MG63 (cell line): ENCODE measurements around the gene FANCL. TPM values are rescaled to one million over a fixed set of nuclear protein-coding genes. Genes with fewer than 3 reads are reported as not detected.
"Not testable (repeated sequence)": the region's sequence is repeated elsewhere in the genome, so short reads cannot be mapped to it uniquely, and the experiment has no call there.

Source experiments
- DNase-seq: peaks from one replicate; pipeline ENCODE4 v3.0.0-alpha.2; 2020
- H3K27me3 ChIP-seq: fragments of 250-450 bp; sonication (Bioruptor Pico); 2 replicates; pipeline ENCODE4 v1.5.1; 2020; ENCODE audit warnings: mild to moderate bottlenecking, moderate library complexity
- H3K36me3 ChIP-seq: fragments of 250-450 bp; sonication (Bioruptor Pico); 2 replicates; pipeline ENCODE4 v1.5.1; 2020; ENCODE audit warnings: mild to moderate bottlenecking, moderate library complexity
- H3K4me3 ChIP-seq: fragments of 250-450 bp; sonication (Bioruptor Pico); 2 replicates; pipeline ENCODE4 v1.5.1; 2020; ENCODE audit warnings: mild to moderate bottlenecking, moderate library complexity
- H3K9me3 ChIP-seq: fragments of 250-450 bp; sonication (Bioruptor Pico); 2 replicates; pipeline ENCODE4 v1.5.1; 2020; ENCODE audit warnings: mild to moderate bottlenecking, moderate library complexity
- total RNA-seq: library from RNA; depleted of rRNA; stranded (reverse); fragments of >200 nt; shearing (Covaris generic); gene quantifications from 2 replicates; pipeline ENCODE4 v1.2.3, GENCODE V29; 2014; ENCODE audit warnings: low replicate concordance

Gene FANCL
- total RNA-seq, 1 experiment from 2014 or later, result 21.4 TPM

DNA sequence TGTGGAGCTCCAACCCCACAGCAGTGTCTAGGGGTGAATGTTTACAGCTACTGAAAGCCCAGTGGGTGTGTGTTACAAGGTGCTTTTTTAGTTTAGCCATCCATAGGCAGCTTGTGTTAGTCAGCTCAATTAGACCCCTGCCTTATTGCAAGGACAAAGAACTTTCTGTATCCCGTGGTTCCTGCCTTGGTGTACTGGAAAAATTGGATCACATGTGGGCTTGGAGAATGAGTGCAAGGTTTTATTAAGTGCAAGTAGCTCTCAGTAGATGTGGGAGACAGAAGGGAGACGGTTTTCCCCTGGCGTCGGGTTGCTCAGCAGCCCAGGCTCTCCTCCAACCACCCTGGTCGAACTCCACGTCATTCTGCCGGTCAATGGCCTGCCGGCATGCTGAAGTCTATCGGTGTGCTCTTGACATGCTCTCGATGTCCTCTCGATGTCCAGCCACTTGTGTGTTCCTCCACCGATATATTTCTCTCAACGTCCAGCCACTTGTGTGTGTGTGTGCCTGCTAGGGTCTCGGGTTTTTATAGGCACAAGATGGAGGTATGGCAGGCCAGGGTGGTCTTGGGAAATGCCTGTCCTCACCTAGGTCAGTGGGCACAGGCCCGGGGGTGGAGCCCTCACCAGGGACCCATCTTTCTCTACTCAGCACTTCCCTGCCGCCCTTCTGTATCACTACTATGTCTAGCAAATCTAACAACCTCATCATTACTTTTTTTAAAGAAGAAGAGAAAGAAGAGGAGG is 13.8 kb downstream of the FANCL start:
- DNase-seq, result no peak
- H3K27me3 ChIP-seq, result no peaks in the 10 kb centered on the region
- no peak overlapping the region for H3K4me3 ChIP-seq
- no peaks in the 10 kb centered on the region for H3K9me3 ChIP-seq
- H3K36me3 ChIP-seq, result peaks cover 4% of the 10 kb centered on the region; the same call in 1 of the 2 replicates

DNA sequence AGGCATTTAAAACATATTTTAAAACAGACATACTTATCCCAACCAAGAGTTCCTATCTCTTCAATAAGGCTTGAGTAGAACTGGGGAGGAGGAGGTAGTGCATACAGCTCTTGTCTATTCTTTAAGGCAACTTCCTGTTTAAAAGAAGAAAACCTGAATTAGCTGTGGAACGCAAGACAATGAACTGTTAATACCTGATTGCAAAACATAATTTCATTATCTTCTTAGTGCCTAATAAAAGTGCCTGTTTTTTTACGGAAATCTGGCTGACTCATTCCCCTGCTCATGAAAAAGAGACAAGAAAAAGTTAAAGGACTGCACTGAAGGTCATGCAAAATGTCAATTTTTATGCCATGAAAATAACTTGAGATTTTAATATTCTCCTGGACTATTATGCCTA is 19.2 kb downstream of the FANCL start:
- H3K36me3 ChIP-seq, result peaks cover 18% of the 10 kb centered on the region
- no peak overlapping the region for H3K4me3 ChIP-seq
- H3K27me3 ChIP-seq, result no peaks in the 10 kb centered on the region
- no peaks in the 10 kb centered on the region for H3K9me3 ChIP-seq
- no peak for DNase-seq

DNA sequence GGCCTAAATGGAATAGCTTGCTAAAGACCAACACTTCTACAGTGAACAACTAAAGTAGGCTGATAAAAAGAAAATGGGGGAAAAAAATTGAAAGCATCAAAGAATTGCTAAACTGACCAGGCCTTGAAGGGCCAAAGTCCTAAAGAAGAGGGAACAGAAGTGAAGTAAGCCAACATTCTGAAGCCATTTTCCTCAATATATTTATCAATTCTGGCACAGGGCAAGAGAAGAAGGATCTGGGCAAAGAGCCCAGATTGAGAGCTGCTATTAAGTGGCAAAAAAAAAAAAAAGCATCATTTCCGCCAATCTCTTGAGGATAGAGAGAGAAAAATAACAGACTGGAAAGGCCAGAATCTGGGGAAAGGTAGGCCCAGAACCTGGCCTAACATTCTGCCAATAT is 25.7 kb downstream of the FANCL start:
- Histone ChIP-seq H3K27me3 (no peaks in the 10 kb centered on the region), H3K4me3 (no peak overlapping the region), H3K36me3 (peaks cover 62% of the 10 kb centered on the region), H3K9me3 (peaks cover 3% of the 10 kb centered on the region; the same call in 1 of the 2 replicates)
- DNase-seq, result no peak

DNA sequence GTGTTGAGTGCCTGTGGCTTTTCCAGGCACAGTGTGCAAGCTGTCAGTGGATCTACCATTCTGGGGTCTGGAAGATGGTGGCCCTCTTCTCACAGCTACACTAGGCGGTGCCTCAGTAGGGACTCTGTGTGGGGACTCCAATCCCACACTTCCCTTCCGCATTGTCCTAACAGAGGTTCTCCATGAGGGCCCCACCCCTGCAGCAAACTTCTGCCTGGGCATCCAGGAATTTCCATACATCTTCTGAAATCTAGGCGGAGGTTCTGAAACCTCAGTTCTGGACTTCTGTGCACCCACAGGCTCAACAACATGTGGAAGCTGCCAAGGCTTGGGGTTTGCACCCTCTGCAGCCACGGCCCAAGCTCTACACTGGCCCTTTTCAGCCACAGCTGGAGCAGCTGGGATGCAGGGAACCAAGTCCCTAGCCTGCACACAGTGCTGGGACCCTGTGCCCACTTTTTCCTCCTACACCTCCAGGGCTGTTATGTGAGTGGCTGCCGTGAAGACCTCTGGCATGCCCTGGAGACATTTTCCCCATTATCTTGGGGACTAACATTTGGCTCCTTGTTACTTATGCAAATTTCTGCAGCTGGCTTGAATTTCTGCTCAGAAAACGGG is 30.1 kb downstream of the FANCL start:
- H3K9me3 ChIP-seq, H3K27me3 ChIP-seq, DNase-seq, H3K4me3 ChIP-seq: not testable (repeated sequence)
- peaks cover 49% of the 10 kb centered on the region for H3K36me3 ChIP-seq

DNA sequence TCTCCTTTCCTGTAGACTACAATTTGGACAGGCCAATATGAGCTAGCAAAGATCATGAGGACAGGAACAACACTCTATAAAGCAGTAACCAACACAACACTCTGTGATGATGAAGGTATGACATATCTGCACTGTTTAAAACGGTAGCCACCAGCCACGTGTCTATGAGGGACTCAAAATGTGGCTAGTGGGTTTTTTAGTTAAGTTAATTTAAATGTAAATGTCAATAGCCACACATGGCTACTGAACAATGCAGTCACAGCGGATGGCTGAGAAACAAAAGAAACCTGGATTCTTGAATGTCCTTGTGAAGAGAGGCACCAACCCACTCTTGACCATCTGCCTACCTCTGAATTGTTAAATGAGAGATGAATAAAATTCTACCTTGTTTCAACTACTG is 33.9 kb downstream of the FANCL start:
- no peak for DNase-seq

DNA sequence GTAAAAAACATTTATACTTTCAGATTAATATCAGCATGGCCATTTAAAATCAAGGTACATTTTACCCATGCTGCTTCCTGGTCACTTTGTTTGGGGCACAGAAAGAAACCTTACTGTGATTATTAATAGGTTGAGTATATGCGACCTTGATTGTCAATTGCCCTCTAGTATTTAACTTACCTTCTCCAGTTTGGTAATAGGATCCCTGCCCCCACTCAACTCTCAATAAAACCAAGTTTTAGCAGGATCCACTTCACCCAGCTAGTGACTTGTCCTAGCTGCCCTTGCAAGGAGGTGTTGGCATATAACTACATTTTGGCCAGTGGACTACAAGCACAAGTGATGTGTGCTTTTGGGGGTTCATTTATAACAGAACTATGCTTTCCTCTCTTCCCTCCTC is 34.3 kb downstream of the FANCL start:
- no peaks in the 10 kb centered on the region for H3K27me3 ChIP-seq
- no peak overlapping the region for H3K4me3 ChIP-seq
- no peaks in the 10 kb centered on the region; the same call in 1 of the 2 replicates for H3K9me3 ChIP-seq
- peaks cover 26% of the 10 kb centered on the region for H3K36me3 ChIP-seq
- DNase-seq, result no peak

More for the DNA sequence above, 33.9 kb downstream of the FANCL start:
- Histone ChIP-seq H3K36me3 (peaks cover 30% of the 10 kb centered on the region), H3K27me3 (no peaks in the 10 kb centered on the region), H3K4me3 (no peak overlapping the region), H3K9me3 (no peaks in the 10 kb centered on the region; the same call in 1 of the 2 replicates)

DNA sequence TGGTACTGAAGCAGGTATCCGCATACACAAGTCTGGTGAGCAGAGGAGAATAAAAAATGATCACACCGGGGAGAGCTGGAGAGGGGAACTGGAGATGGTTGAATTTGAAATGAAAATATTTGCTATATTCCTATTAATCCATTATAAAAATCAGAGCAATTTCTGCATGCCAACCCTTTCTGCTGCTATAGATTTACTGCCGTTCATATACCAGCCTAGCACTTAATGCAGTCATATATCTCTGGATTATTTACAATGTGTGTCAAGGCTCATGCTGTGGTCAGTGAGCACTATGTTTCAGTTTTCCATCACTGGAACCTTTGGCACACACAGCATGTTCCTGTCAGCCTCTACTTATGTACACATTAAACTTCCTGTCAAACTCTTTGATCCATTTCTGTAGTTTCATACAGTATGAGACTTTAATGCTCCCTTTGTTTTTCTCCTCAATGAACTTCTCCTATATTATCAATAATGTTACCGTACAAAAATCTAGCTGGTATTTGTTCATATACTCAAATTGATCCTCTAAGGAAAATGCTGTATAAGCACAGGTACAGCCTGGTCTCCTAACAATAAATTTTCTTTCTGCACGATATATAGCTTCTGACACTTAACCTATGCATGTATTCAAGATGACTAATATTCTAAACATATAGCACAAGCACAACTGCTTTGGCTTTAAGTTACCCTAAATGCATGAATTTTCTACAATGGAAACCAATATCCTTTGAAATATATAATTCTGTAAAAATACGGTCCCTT is 36.7 kb downstream of the FANCL start:
- no peaks in the 10 kb centered on the region for H3K9me3 ChIP-seq

DNA sequence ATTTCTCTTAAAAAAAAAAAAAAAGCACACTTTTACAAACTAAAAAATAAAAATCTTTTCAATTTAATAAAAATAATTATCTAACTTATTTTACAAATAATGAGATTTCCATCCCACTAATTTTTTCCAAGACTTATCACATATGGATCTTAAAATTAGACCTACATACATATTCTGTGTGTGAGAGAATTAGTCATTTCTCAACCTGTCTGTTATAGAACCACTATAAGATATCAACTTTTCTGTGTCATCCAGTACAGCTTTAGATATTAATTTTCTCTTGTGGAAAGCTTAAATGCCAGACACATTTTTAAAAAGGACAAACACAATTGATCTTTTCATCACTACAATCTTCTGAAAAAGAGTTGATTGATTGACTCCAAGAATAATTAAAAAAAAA is 38.1 kb downstream of the FANCL start:
- H3K4me3 ChIP-seq, result no peak overlapping the region
- H3K27me3 ChIP-seq, result no peaks in the 10 kb centered on the region
- H3K9me3 ChIP-seq, result no peaks in the 10 kb centered on the region
- peaks cover 12% of the 10 kb centered on the region for H3K36me3 ChIP-seq
- DNase-seq, result no peak

More for the DNA sequence above, 36.7 kb downstream of the FANCL start:
- no peaks in the 10 kb centered on the region for H3K27me3 ChIP-seq
- no peak for DNase-seq
- peaks cover 12% of the 10 kb centered on the region for H3K36me3 ChIP-seq
- no peak overlapping the region for H3K4me3 ChIP-seq

DNA sequence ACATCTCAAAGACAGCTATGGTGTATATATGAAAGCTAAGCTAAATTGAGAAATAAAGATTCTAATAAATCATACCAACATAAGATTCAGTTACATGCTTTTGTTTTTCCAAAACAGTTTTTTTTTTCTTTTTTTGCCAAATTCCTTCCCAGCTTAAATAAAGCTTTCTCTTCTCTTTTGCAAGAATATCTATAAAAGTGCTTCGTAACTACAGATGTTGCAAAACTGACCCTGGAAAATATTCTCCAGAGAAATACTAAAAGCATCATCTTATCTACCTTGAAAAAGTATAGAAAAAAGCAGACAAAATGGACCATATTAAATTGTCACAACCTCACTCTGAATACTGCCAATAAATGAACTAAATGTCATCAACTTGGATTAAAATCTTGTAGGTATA is 38.7 kb downstream of the FANCL start:
- no peaks in the 10 kb centered on the region for H3K9me3 ChIP-seq
- no peaks in the 10 kb centered on the region for H3K27me3 ChIP-seq
- no peak overlapping the region for H3K4me3 ChIP-seq
- no peak for DNase-seq
- H3K36me3 ChIP-seq, result peaks cover 16% of the 10 kb centered on the region

DNA sequence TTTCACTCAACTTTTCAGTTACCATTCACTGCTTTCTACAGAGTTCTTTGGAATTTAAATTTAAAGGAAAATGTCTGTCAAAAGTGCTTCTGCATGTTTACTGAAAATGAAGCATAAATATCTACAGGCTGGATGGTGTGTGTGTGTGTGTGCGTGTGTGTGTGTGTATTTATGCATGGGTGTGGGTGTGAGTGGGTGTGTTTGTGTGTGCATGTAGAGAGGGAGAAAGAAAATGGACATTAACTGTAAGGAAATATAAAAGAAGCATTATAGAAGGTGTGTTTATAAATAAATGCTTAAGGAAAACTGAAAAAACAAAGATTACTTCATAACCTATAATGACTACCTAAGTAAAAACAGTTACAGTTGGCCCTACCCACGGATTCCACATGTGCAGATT is 43.2 kb downstream of the FANCL start:
- H3K36me3 ChIP-seq, result peaks cover 8% of the 10 kb centered on the region
- H3K27me3 ChIP-seq, result no peaks in the 10 kb centered on the region
- no peak overlapping the region for H3K4me3 ChIP-seq
- no peaks in the 10 kb centered on the region for H3K9me3 ChIP-seq
- no peak for DNase-seq

DNA sequence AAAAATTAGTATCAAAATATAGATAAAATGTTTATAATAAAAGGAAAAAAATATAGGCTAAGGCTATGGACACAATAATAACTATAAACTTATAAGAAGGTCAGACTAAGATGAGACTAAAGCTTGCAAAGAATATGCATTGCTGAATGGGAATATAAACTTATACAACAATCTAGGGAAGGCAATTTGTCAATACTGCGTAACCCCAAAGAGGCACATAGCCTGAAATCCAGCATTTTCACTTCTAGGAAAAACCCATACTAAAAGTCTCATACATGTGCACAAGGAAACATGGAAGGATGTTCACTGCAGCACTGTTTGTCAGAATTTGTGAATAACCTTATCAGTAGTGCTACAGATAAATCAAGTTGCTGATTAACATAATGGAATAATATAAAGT is 45.5 kb downstream of the FANCL start:
- H3K27me3 ChIP-seq, result no peaks in the 10 kb centered on the region
- H3K9me3 ChIP-seq, result no peaks in the 10 kb centered on the region
- H3K36me3 ChIP-seq, result peaks cover 6% of the 10 kb centered on the region
- H3K4me3 ChIP-seq, result no peak overlapping the region
- DNase-seq, result no peak

DNA sequence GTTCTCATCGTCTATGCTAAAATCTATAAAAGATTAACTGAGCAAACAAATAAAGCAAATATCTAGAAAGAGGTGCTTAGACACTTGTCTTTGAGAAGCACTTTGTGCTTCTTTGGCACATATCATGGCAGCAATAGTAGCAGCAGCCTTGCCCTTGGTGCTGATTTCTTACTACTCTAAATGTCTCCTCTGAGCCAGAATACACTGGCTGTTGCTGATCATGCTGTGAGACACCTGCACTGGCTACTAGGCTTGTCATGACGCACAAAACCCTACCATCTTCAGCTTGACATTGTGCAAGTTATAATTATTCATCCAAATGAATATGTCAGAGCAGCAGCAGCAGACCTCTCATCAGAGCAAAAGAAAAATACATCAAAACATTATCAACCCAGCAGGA is 46.7 kb downstream of the FANCL start:
- H3K9me3 ChIP-seq, result no peaks in the 10 kb centered on the region

DNA sequence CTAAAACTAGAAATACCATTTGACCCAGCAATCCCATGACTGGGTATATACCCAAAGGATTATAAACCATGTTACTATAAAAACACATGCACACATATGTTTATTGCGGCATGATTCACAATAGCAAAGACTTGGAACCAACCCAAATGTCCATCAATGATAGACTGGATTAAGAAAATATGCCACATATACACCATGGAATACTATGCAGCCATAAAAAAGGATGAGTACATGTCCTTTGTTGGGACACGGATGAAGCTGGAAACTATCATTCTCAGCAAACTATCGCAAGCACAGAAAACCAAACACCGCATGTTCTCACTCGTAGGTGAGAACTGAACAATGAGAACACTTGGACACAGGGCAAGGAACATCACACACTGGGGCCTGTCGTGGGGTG is 54.1 kb downstream of the FANCL start:
- not testable (repeated sequence) for H3K27me3 ChIP-seq, DNase-seq, H3K9me3 ChIP-seq, H3K4me3 ChIP-seq, H3K36me3 ChIP-seq

More for the DNA sequence above, 46.7 kb downstream of the FANCL start:
- Histone ChIP-seq H3K27me3 (no peaks in the 10 kb centered on the region), H3K36me3 (peaks cover 8% of the 10 kb centered on the region), H3K4me3 (no peak overlapping the region)
- no peak for DNase-seq

DNA sequence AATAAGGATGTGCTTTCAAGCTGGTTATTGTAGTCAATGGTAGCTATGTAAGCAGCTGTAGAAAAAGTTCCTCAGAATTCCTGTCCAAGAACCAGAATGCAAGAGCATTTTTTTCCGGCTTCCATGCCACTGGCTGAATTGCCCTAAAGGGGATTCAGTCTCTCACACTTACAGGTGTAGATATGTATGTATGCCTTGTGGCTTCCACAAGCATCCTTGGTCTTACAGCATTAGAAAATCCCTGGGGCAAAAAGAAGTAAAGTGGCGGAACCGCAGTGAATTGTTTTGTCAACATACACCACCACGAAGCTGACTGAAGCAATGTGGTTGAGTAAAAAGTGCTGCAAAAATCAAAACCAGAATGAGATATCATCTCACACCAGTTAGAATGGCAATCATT is 54.6 kb downstream of the FANCL start:
- Histone ChIP-seq H3K9me3 (no peaks in the 10 kb centered on the region), H3K36me3 (peaks cover 9% of the 10 kb centered on the region)

DNA sequence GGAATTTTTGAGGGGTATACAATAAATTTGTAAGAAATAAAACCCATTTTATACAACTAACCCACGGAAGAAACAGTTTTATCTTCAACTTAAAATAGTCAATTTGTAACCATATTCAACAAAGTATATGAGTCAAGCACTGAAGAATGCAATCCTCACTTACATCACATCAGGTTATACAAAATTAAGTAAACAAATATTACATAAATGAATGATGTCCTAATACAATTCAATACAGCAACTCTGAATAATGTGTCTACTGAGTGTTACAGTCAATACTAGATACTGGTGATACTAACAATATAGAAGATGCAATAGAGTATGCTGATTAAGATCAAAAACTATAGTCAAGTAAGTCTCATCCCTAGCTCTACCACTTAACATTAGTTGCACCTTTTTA is 58.6 kb downstream of the FANCL start:
- DNase-seq, result no peak
- no peaks in the 10 kb centered on the region for H3K27me3 ChIP-seq
- H3K9me3 ChIP-seq, result peaks cover 3% of the 10 kb centered on the region; the same call in 1 of the 2 replicates
- H3K36me3 ChIP-seq, result 0 out of 2 replicates have a peak, but pooled peaks cover 10% of the 10 kb centered on the region
- no peak overlapping the region for H3K4me3 ChIP-seq

More for the DNA sequence above, 54.6 kb downstream of the FANCL start:
- Histone ChIP-seq H3K27me3 (no peaks in the 10 kb centered on the region), H3K4me3 (no peak overlapping the region)
- DNase-seq, result no peak

DNA sequence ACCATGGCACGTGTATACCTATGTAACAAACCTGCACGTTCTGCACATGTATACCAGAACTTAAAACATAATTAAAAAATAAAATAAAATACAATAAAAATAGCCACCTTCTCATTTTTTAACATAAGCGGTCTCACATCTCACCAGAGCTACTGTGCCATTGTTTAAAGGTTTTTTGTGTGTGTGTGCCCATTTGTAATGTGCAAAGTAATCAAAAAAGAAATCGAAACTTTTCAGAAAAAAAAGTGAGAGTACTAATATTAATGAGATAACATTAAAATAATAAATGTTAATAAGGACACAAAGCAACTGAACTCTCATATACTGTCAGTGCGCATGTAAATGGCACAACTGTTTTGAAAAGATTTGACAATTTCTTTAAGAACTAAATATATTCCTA is 60.5 kb downstream of the FANCL start:
- DNase-seq, result no peak
- no peaks in the 10 kb centered on the region for H3K27me3 ChIP-seq
- peaks cover 3% of the 10 kb centered on the region; the same call in 1 of the 2 replicates for H3K9me3 ChIP-seq
- peaks cover 19% of the 10 kb centered on the region for H3K36me3 ChIP-seq
- H3K4me3 ChIP-seq, result no peak overlapping the region

DNA sequence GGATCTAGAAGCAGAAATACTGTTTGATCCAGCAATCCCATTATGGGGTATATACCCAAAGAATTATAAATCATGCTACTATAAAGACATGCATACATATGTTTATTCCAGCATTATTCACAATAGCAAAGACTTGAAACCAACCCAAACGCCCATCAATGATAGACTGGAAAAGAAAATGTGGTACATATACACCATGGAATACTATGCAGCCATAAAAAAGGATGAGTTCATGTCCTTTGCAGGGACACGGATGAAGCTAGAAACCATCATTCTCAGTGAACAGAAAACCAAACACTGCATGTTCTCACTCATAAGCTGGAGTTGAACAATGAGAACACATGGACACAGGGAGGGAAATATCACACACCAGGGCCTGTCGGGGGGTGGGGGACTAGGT is 61.0 kb downstream of the FANCL start:
- not testable (repeated sequence) for H3K9me3 ChIP-seq, H3K4me3 ChIP-seq, H3K27me3 ChIP-seq, DNase-seq
- peaks cover 22% of the 10 kb centered on the region for H3K36me3 ChIP-seq
